B cell (primary cell): ENCODE measurements around the gene TXNDC11. TPM values are rescaled to one million over a fixed set of nuclear protein-coding genes. Genes with fewer than 3 reads are reported as not detected.
A peak's percentile ranks its signal among the peaks of the same experiment; 100 is the strongest.

Experiments
- ATAC-seq: fragments of 200-7000 bp; cut with Tn5 transposase; one replicate; pipeline ENCODE4 v1.10.0; 2021; ENCODE audit warnings: low read depth, mild to moderate bottlenecking, moderate number of reproducible peaks, moderate library complexity
- CTCF ChIA-PET: fragments of 350-600 bp; sonication (Branson Sonifier 250); formaldehyde crosslinking; loops from one replicate; lab custom pipeline; 2021; ENCODE audit warnings: antibody characterized with exemption, inconsistent platforms; lab: Charles Lee
- POLR2A ChIA-PET: fragments of 350-600 bp; sonication (Branson Sonifier 250); formaldehyde crosslinking; loops from one replicate; lab custom pipeline; 2021; ENCODE audit warnings: antibody characterized with exemption; lab: Charles Lee
- DNase-seq: peaks from one replicate; pipeline ENCODE4 v3.0.0; 2013
- H2AFZ ChIP-seq: 2 replicates; pipeline ENCODE4 v1.6.1; 2012; ENCODE audit warnings: mild to moderate bottlenecking, low read depth, low read length; ENCODE audit not compliant: insufficient read depth, poor library complexity, severe bottlenecking
- H3K27ac ChIP-seq, 2 donors: 1 replicate in 1 of 2; 2 replicates in 1 of 2; pipeline ENCODE4 v1.5.1; 2012 to 2013; ENCODE audit warnings: low read length in 2 of 2, mild to moderate bottlenecking in 2 of 2, moderate library complexity in 1 of 2
- H3K27me3 ChIP-seq, 4 experiments: fragments of 200-600 bp in 1 of 4; sonication (generic) in 1 of 4; replicated peaks in 1 of 4; 1 replicate in 2 of 4; 2 replicates in 2 of 4; pipeline versions ENCODE4 v1.6.1 to v1.7.0; 2013 to 2016; ENCODE audit warnings: low read length in 3 of 4, mild to moderate bottlenecking in 2 of 4, mixed read lengths in 1 of 4, moderate library complexity in 1 of 4; ENCODE audit not compliant: insufficient read depth in 4 of 4, control insufficient read depth in 3 of 4; ENCODE audit errors: control extremely low read depth in 1 of 4
- H3K36me3 ChIP-seq, 2 experiments: replicated peaks in 1 of 2; 1 replicate in 1 of 2; 2 replicates in 1 of 2; pipeline versions ENCODE4 v1.6.1 to v1.7.1; 2013; ENCODE audit warnings: low read length in 1 of 2; ENCODE audit not compliant: insufficient read depth in 2 of 2, control insufficient read depth in 1 of 2; ENCODE audit errors: control extremely low read depth in 1 of 2, extremely low read depth in 1 of 2
- H3K4me1 ChIP-seq, 2 donors: fragments of 200-600 bp in 1 of 2; sonication (generic) in 1 of 2; 1 replicate in 1 of 2; 2 replicates in 1 of 2; pipeline versions ENCODE4 v1.5.1 to v1.6.1; 2013 to 2017; ENCODE audit warnings: low read length in 2 of 2; ENCODE audit not compliant: control insufficient read depth in 2 of 2, insufficient read depth in 2 of 2
- H3K4me2 ChIP-seq: replicated peaks from 2 replicates; pipeline ENCODE3; 2012; ENCODE audit warnings: mild to moderate bottlenecking, low read depth, low read length; ENCODE audit not compliant: poor library complexity, severe bottlenecking
- H3K4me3 ChIP-seq, 5 experiments: fragments of 200-600 bp in 1 of 5; sonication (generic) in 1 of 5; 1 replicate in 3 of 5; 2 replicates in 2 of 5; pipeline versions ENCODE4 v1.5.1 to v1.7.0; 2011 to 2016; ENCODE audit warnings: low read length in 4 of 5, mild to moderate bottlenecking in 4 of 5, low read depth in 2 of 5, control low read depth in 1 of 5, moderate library complexity in 1 of 5; ENCODE audit not compliant: insufficient read depth in 1 of 5; ENCODE audit errors: control extremely low read depth in 1 of 5, extremely low read depth in 1 of 5
- H3K79me2 ChIP-seq: fragments of 200-600 bp; sonication (generic); one replicate; pipeline ENCODE4 v1.6.0; 2016; ENCODE audit warnings: low read length; ENCODE audit not compliant: control insufficient read depth, insufficient read depth
- H3K9ac ChIP-seq: fragments of 200-600 bp; sonication (generic); 2 replicates; pipeline ENCODE4 v1.6.1; 2017; ENCODE audit warnings: mild to moderate bottlenecking, low read length, moderate library complexity
- H3K9me3 ChIP-seq, 3 donors: one replicate each; pipeline versions ENCODE4 v1.6.1 to v1.7.1; 2013; ENCODE audit warnings: low read length in 2 of 3; ENCODE audit not compliant: control insufficient read depth in 2 of 3, insufficient read depth in 1 of 3; ENCODE audit errors: control extremely low read depth in 1 of 3
- H4K20me1 ChIP-seq: 2 replicates; pipeline ENCODE4 v1.6.0; 2012; ENCODE audit warnings: mild to moderate bottlenecking, low read length; ENCODE audit not compliant: insufficient read depth, control insufficient read depth, poor library complexity, severe bottlenecking
- H3K27ac Mint-ChIP-seq: one replicate; pipeline ENCODE4 v1.8.0; 2021; ENCODE audit warnings: mixed read lengths
- H3K27me3 Mint-ChIP-seq: one replicate; pipeline ENCODE4 v1.8.0; 2021; ENCODE audit warnings: mixed read lengths
- H3K4me1 Mint-ChIP-seq: one replicate; pipeline ENCODE4 v1.8.0; 2021; ENCODE audit warnings: mixed read lengths
- H3K4me3 Mint-ChIP-seq: one replicate; pipeline ENCODE4 v1.8.0; 2021; ENCODE audit warnings: mixed read lengths
- H3K9me3 Mint-ChIP-seq: one replicate; pipeline ENCODE4 v1.8.0; 2022; ENCODE audit warnings: mixed read lengths; ENCODE audit not compliant: insufficient read depth
- CTCF ChIP-seq: fragments of 200-600 bp; IDR thresholded peaks from one replicate; pipeline ENCODE4 v1.8.0; 2022; ENCODE audit warnings: antibody characterized with exemption, mild to moderate bottlenecking
- EZH2 ChIP-seq: IDR thresholded peaks from 2 replicates; pipeline ENCODE4 v1.6.1; 2012; ENCODE audit warnings: borderline replicate concordance, low read depth, mild to moderate bottlenecking, moderate library complexity, low read length; ENCODE audit not compliant: insufficient read depth, poor library complexity, severe bottlenecking
- WGBS: methylation state at CpG from one replicate; pipeline ENCODE4 v1.1.5; 2013; ENCODE audit warnings: missing lambda C conversion rate; ENCODE audit not compliant: insufficient coverage; 5-methylcytosine and 5-hydroxymethylcytosine counted together
- intact Hi-C: fragments of 100-400 bp; cut with micrococcal nuclease; formaldehyde crosslinking; loops from one replicate; pipeline ENCODE4 v1.10.0; 2022
- polyA plus RNA-seq: library from polyadenylated mRNA; depleted of rRNA; stranded (reverse); fragments of >200 nt; gene quantifications from 2 replicates; pipeline ENCODE4 v1.2.3, GENCODE V29; 2012
- total RNA-seq, 2 donors: library from RNA; stranded (reverse); fragments of 120-200 nt in 1 of 2; gene quantifications; 1 replicate in 1 of 2; 2 replicates in 1 of 2; pipeline versions ENCODE4 v1.2.3 to v1.2.4, GENCODE V29; 2013 to 2022

TXNDC11 gene
- total and polyA plus RNA-seq, 2 donors (not counting 1 experiment from before 2014, with no cell fraction given) = 50.2 to 76.9 TPM

DNA sequence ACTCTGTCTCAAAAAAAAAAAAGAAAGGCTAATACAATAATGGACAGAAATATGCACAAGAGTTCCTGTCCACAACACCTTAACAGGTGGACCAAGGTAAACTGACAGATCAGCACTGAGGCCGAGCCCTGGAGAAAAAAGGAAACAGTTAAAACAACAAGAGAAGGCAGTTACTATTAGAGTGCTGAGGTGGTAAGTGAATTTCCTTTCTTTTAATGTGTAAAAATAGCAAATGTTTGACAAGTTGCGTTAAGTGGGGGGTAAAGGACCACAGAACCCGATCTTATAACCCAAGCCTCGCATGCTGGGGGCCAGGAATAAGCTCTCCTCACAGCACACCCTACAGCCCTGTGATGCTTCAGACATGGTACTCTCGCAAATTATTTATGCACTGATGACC, 24.8 kb downstream of the TXNDC11 start:
- POLR2A ChIA-PET = interaction anchor here (0.6 to 1.1 kb wide), 3 partner anchors 9 to 309 kb away, joined by 3 to 6 read pairs (median 3); no protein-coding TSS in a partner anchor
- intact Hi-C loops = no loop called here
- H4K20me1 ChIP-seq = peaks cover 12% of the 10 kb centered on the region
- Mint-ChIP-seq H3K4me3 (no peak overlapping the region), H3K27ac (no peak overlapping the region), H3K4me1 (peaks cover 28% of the 10 kb centered on the region), H3K9me3 (no peaks in the 10 kb centered on the region), H3K27me3 (no peaks in the 10 kb centered on the region)
- no peak for DNase-seq
- H3K4me2 ChIP-seq = no peak overlapping the region
- peaks cover 0 to 7% of the 10 kb centered on the region in 2 donors for H3K4me1 ChIP-seq
- ATAC-seq = no peak
- H3K27ac ChIP-seq = peak overlapping the region in 1 of 2 donors; percentile 7
- H3K36me3 ChIP-seq = peaks cover 0 to 47% of the 10 kb centered on the region in 2 experiments
- H3K9me3 ChIP-seq = no peaks in the 10 kb centered on the region
- no peaks in the 10 kb centered on the region for H3K27me3 ChIP-seq
- H3K79me2 ChIP-seq = peaks cover 28% of the 10 kb centered on the region
- no peak for TF ChIP-seq EZH2
- TF ChIP-seq CTCF = no peak
- CTCF ChIA-PET = interaction anchor here (0.7 to 7.1 kb wide), 12 partner anchors 9 to 754 kb away, joined by 3 to 69 read pairs (median 4); no protein-coding TSS in a partner anchor
- H2AFZ ChIP-seq = no peak overlapping the region
- 0% methylated on average over 2 of the region's 5 CpGs for WGBS
- H3K9ac ChIP-seq = no peak overlapping the region
- H3K4me3 ChIP-seq = no peak overlapping the region

DNA sequence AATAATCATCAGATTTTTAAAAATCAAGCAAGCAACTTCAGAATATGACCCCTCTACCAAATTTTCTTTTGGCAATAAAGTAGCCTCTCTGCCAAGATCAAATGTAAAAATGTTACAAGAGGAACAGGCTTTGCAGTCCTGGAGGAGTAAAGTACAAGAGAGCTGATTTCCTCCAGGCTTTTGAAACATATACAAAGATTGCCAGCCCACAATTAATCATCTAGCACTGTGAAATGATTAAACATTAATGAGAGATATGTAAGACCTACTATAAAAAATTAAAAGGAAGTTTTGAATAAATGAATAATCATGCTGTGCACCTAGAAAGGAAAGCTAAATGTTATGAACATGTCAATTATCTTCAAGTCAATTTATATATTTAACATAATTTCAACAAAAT, 26.3 kb downstream of the TXNDC11 start:
- CTCF ChIA-PET = interaction anchor here (1.0 to 8.0 kb wide), 9 partner anchors 10 to 752 kb away, joined by 4 to 126 read pairs (median 18); no protein-coding TSS in a partner anchor
- no peaks in the 10 kb centered on the region for H3K27me3 Mint-ChIP-seq
- Histone ChIP-seq H3K27me3 (no peaks in the 10 kb centered on the region), H3K79me2 (peaks cover 42% of the 10 kb centered on the region), H4K20me1 (peaks cover 12% of the 10 kb centered on the region), H3K4me1 (peaks cover 0 to 7% of the 10 kb centered on the region in 2 donors), H3K27ac (no peak overlapping the region), H3K4me3 (no peak overlapping the region), H3K4me2 (no peak overlapping the region), H3K9ac (no peak overlapping the region), H3K9me3 (no peaks in the 10 kb centered on the region), H2AFZ (no peak overlapping the region), H3K36me3 (peaks cover 0 to 54% of the 10 kb centered on the region in 2 experiments)
- POLR2A ChIA-PET = no interaction called here
- no peak for TF ChIP-seq CTCF
- no peak for TF ChIP-seq EZH2
- no peak overlapping the region for H3K27ac Mint-ChIP-seq
- ATAC-seq (no peak), DNase-seq (no peak)
- no peak overlapping the region for H3K4me3 Mint-ChIP-seq
- peaks cover 21% of the 10 kb centered on the region for H3K4me1 Mint-ChIP-seq
- intact Hi-C loops = no loop called here
- H3K9me3 Mint-ChIP-seq = no peaks in the 10 kb centered on the region
